ENCODE data around the gene OTUB1.
A peak's percentile ranks its signal among the peaks of the same experiment; 100 is the strongest.

DNA sequence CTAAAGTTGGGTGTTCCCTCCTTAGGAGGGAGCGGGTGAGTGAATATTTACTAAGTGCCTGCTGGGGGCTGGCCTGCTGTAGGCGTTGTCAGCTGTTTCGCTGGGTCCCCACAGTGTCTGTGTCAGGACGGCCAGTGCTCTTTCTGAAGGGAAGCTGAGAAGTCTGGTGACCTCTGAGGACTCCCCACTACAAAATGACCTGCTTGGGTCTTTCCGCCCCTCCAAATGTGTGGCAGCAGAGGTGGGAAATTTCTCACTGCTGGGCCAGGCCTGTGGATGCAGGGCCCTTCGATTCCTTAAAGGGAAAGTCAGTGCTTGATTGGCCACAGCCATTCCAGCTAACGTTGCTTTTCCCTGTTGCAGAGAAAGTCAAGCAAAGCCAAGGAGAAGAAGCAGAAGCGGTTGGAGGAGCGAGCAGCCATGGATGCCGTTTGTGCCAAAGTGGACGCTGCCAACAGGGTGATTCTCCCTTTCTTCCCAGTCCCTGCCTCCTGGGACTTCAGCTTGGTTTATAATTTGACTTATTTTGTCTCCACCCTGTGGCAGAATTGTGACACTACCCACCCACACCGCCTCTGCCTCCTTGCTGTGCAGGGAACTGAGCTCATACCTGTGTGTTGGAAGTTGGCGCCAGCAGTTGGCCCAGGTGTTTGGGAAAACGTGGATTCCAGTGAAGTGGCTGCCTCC is 40.6 kb upstream of the OTUB1 start:
- TF ChIP-seq, protein P1, sequence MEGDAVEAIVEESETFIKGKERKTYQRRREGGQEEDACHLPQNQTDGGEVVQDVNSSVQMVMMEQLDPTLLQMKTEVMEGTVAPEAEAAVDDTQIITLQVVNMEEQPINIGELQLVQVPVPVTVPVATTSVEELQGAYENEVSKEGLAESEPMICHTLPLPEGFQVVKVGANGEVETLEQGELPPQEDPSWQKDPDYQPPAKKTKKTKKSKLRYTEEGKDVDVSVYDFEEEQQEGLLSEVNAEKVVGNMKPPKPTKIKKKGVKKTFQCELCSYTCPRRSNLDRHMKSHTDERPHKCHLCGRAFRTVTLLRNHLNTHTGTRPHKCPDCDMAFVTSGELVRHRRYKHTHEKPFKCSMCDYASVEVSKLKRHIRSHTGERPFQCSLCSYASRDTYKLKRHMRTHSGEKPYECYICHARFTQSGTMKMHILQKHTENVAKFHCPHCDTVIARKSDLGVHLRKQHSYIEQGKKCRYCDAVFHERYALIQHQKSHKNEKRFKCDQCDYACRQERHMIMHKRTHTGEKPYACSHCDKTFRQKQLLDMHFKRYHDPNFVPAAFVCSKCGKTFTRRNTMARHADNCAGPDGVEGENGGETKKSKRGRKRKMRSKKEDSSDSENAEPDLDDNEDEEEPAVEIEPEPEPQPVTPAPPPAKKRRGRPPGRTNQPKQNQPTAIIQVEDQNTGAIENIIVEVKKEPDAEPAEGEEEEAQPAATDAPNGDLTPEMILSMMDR (IDR thresholded peaks at IDR 0.05) = peak; percentile 71
- no peak for TF ChIP-seq EP300 (IDR thresholded peaks at IDR 0.05)
- no peak for TF ChIP-seq MAZ (IDR thresholded peaks at IDR 0.05; ENCODE audit: borderline replicate concordance, low read depth, low read length)
- no peak for TF ChIP-seq NPAS2 (CRISPR knock-in tag; IDR thresholded peaks at IDR 0.05; ENCODE audit: borderline replicate concordance)
